ENCODE data around the gene IQCF6.
"Not testable (repeated sequence)": the region's sequence is repeated elsewhere in the genome, so short reads cannot be mapped to it uniquely, and the experiment has no call there.

Gene IQCF6

DNA sequence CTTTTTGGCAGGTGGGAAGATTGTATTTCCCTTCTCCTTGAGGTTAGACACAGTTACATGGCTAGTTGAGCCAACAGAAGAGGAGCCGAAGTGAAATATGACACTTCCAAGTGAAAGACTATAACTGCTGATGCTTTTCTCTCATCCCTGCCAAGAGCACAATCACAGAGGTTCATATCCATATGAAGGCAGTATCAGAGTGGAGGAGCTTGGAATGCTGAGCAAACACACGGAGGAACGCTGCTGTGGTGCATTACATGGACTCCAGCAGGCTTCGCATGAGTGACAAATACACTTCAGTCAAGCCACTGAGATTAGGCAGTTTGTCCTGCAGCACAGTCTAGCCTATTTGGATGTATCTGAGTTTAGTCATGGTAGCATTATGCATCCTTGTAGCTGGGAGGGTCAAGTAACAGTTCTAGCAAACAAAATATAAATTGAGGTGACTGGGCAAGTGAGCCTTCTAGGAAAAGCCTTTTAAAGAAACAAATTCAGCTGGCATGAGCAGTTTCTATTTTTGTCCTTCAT lies 5.4 kb downstream of the IQCF6 start:
- no peak for DNase-seq (ENCODE audit: low read depth)

- no peak for DNase-seq (ENCODE audit: low read depth)
Measured at GRCh38 chr3:51759203-51759602, 19.8 kb downstream of the IQCF6 start.

- DNase-seq (ENCODE audit: low read depth) = not testable (repeated sequence)
Measured at GRCh38 chr3:51753763-51754750, 25.0 kb downstream of the IQCF6 start.

DNA sequence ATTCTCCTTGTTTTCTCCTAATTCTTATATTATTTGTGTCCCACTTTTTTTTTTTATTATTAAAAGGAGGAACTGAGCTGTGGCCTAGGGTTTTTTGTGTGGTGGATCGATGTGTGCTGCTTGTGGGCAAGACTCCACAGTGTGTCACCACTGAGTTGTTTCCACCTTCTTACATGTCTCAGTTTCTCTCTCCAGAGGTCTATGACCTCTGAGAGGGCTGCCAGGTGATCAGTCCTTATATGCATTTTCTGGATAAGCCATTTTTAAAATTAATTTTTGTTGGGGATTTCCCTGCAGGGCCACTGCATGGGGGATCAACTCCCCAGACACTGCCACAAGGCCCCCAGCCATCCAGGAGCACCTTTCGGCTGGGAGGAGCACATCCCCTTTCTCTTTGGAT lies 27.8 kb downstream of the IQCF6 start:
- DNase-seq (ENCODE audit: low read depth) = no peak

- DNase-seq (ENCODE audit: low read depth) = no peak
Measured at GRCh38 chr3:51750878-51751277, 28.2 kb downstream of the IQCF6 start.

DNA sequence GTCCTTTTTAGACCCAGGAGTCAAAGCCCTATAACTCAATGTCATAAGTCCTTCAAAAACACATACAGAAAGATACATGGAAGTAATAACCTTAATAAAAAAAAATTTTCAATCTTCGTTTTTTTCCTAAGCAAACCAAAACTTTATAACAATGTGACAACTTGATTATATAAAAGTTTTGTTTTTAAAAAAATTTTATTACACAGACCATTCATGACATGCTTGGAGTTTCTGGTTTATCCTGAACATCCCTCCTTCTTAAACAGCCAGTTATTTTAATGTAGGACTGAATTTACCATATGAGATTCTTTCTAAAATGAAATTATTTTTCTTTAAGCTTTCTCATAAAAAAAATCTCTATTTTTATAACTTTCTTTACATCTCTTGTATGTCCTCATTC lies 30.7 kb downstream of the IQCF6 start:
- no peak for DNase-seq (ENCODE audit: low read depth)

GRCh38 chr3:51747840-51748239 lies 31.2 kb downstream of the IQCF6 start:
- no peak for DNase-seq (ENCODE audit: low read depth)

GRCh38 chr3:51742978-51743377 lies 36.1 kb downstream of the IQCF6 start:
- DNase-seq (ENCODE audit: low read depth) = not testable (repeated sequence)

DNA sequence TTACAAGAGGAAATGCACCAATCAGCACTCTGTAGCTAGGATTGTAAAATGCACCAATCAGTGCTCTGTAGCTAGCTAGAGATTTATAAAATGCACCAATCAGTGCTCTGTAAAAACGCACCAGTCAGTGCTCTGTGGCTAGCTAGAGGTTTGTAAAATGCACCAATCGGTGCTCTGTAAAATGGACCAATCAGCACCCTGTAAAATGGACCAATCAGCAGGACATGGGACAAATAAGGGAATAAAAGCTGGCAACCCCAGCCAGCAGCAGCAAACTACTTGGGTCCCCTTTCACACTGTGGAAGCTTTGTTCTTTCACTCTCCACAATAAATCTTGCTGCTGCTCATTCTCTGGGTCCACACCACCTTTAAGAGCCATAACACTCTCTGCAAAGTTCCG lies 36.7 kb downstream of the IQCF6 start:
- DNase-seq (ENCODE audit: low read depth) = not testable (repeated sequence)

DNA sequence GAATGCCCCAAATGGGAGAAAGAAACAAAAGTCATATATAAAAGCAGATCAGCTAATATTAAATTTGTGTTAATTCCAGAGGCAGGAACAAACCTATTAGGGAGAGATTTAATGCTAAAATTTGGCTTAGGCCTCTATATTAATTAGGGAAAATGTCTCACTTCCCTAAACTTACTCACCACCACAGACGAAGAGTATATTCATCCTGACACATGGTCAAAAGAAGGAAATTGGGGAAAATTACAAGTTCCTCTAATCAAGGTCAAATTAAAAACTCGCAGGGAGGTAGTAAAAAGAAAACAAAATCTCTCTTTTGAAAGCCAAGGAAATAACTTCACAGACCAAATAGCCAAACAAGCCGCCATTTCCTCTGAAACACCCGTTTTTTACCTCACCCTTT lies 39.9 kb downstream of the IQCF6 start:
- DNase-seq (ENCODE audit: low read depth) = no peak

DNA sequence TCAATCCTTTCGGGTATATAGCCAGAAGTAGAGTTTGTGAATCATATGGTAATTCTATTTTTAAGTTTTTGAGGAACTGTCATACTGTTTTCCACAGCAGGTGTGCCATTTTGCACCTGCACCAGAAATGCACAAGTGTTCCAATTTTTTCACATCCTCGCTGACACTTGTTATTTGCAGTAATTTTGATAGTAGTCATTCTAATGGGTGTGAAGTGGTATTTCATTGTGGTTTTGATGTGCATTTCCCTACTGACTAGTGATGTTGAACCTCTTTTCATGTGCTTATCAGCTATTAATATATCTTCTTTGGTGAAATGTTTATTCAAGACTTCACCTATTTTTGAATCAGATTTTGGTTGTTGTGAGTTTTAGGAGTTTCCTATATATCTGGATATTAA lies 43.1 kb downstream of the IQCF6 start:
- DNase-seq (ENCODE audit: low read depth) = no peak

GRCh38 chr3:51735039-51735438 lies 44.0 kb downstream of the IQCF6 start:
- DNase-seq (ENCODE audit: low read depth) = no peak

DNA sequence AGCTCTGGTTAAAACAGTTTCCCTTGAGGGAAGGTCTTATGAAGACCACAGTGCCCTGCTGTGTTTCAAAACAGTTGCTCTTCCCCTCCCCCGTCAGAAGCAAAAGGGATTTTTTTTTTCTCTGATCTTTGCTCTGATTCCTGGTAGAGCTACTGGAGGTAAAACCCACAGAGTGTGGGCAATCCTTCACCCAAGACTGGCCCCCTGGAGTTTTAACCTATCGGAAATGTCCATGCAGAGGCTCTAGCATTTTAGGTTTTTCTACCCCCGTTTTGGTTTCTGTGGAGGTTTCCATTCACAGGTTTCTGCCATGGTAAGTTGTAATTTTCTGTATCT lies 44.5 kb downstream of the IQCF6 start:
- no peak for DNase-seq (ENCODE audit: low read depth)

DNA sequence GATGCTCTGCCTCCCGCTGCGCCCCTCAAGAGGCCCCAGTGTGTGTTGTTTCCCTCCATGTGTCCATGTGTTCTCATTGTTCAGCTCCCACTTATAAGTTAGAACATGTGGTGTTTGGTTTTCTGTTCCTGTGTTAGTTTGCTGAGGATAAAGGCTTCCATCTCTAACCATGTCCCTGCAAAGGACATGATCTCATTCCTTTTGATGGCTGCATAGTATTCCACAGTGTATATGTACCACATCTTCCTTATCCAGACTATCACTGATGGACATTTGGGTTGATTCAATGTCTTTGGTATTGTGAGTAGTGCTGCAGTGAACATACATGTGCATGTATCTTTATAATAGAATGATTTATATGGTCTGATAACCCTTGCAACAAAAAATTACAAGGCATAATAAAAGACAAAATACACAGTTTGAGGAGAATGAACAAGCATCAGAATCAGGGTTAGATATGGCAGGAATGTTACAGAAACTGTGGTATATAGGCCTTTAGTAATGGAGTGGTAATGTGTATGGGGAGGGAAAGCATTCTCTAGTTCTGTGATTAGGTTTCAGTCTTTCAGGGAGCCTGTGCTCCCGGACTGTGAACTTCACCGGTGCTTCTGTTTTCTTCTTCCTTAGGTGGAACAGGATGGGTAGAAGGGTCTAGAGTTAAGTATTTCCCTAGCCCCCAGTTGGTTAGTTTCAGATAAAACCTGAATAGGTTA lies 45.0 kb downstream of the IQCF6 start:
- DNase-seq (ENCODE audit: low read depth) = no peak

DNA sequence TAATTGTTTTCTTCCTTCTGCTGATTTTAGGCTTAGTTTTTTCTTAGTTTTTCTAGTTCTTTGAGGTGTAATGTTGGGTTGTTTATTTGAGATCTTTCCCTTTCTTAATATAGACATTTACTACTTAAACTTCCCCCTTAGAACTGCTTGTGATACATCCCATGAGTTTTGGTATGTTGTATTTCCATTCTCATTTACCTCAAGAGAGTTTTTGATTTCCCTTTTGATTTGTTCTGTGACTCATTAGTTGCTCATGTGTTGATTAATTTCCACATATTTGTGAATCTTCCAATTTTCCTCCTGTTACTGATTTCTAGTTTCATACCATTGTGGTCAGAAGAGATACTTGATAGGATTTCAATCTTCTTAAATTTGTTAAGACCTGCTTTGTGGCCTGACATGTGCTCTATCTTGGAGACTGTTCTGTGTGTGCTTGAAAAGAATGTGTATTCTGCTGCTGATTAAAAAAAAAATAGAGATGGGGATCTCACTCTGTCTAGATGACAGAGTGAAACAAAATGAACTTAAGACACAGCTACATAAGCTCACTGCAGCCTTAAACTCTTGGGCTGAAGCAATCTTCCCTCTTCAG lies 49.9 kb downstream of the IQCF6 start:
- no peak for DNase-seq (ENCODE audit: low read depth)

All from ELR (cell line).